GM19395 (cell line): ENCODE data around the gene FMOD.
A peak's percentile ranks its signal among the peaks of the same experiment; 100 is the strongest.

Experiments used
- ATAC-seq: cut with Tn5 transposase; IDR thresholded peaks from one replicate; pipeline ENCODE4 v1.9.1; 2021; ENCODE audit warnings: mild to moderate bottlenecking, moderate library complexity; ENCODE audit not compliant: unreplicated experiment

Gene FMOD

DNA sequence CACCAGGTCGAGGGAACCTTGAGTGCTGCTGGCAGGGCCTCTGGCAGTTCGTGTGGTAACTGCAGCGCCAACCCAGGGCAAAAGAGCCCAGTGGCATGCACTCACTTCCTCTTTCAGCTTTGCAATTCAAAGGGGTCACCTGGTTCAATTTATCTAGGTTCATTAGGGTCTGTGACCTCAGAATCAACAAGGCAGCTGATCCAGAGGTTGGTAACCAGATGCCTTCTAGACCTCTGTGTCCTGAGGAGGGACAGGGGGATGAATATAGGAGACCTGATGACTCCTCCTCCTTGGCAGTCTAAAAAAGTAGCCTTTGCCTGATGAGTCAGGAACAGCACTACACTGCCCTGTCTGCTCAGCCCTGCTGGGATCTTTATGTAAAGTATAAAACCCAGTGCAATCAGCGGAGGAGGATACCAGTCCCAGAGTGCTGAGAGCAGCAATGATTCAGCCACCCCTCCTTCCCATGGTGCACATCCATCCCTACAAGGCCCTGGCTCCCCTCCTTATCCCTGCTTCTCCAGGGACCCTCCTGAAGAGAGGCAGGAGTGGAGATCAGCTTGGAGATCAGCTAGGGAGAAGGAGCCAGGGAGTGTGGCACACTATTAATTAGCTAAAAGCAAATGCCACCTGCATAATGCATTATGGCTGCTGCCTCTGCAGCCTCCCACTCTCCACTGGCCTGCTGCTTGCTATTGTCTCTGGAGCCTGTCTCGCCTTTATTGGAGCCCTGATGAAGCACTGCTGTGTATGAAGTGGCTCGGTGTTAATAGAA, 11.2 kb upstream of the FMOD start:
- ATAC-seq, result no peak

- no peak for ATAC-seq
These were observed 9.7 kb upstream of the FMOD start for GRCh38 chr1:203360547-203361185.

GRCh38 chr1:203359010-203359571, 8.2 kb upstream of the FMOD start:
- ATAC-seq, result no peak

- ATAC-seq, result no peak
These were observed 3.3 kb upstream of the FMOD start for GRCh38 chr1:203354246-203354645.

DNA sequence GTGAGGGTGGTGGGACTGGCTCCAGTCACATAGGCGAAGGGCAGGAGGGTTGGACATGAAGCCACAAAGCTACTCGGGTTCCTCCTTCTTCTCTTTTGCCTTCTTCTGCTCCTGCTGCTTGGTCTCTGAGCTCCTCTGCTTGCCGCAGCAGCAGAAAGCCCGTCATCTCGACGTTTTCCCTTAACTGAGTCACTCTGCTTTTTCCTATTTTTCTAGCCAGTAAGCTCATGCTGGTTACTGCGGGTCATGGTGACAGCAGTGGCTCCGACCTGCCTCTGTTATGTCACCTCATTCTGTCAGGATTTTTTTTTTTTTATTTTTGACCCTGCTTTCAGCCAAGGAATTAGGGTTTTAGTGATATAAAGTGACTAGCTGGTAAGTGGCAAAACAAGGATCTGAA, 2.6 kb upstream of the FMOD start:
- ATAC-seq, result no peak

DNA sequence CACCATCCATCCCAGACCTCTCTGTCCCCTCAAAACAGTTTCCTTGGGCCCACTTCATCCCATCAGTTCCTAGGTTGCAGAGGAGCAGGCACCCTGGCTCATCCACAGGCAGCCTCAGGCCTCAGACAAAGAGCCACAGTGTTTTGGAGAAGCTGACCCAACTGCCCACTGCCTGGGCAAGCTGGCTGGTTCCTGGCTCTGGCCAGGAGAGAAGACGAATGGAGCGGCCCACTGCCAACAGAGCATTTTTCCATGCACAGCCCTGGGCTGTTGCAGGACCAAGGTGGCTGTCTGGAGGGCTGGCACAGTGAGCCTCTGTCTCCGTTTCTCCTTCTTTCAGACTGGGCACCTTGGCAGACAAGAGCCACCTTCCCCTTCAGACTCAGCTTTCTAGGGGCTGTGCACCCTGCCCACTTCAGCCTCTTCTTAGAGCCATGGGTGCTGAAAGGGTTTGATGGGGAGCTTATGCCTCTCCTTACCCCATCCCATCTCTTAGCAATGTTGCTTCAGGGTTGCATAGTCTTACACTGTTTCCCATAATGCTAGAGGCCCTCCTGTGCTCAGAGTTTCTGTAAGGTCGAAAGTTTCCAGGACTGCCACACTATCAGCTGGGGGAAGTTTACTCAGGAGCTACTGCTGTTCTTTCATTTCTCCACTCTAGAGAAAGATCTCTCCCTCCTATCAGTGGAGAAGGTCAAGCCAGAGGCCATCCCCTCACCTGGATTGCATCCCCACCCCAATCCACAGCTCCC, 973 bp downstream of the FMOD start:
- ATAC-seq, result no peak

DNA sequence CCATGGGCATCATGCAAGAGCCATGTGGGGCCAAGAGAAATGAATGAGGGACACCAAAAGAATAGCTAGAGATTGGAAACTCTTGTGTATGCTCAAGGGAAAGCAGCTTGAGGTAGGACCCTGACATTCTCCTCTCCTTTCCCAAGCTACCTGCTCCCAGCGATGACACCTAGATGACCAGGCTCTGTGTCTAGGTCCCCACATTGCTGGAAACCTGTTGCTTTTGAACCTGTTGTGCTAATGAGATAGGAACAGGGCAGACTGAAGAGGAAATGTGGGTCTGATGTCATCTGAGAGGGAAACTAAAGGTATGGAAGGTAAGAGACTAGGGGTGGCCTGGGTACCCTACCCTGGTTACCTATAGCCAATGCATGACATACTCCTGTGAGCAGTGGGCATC, 1.8 kb downstream of the FMOD start:
- no peak for ATAC-seq

GRCh38 chr1:203346769-203347102, 4.2 kb downstream of the FMOD start:
- ATAC-seq, result no peak

GRCh38 chr1:203346060-203346768, 4.7 kb downstream of the FMOD start:
- ATAC-seq, result no peak

- ATAC-seq, result no peak
These were observed 6.8 kb downstream of the FMOD start for GRCh38 chr1:203343956-203344754.

- no peak for ATAC-seq
These were observed 8.6 kb downstream of the FMOD start for GRCh38 chr1:203342192-203342940.

DNA sequence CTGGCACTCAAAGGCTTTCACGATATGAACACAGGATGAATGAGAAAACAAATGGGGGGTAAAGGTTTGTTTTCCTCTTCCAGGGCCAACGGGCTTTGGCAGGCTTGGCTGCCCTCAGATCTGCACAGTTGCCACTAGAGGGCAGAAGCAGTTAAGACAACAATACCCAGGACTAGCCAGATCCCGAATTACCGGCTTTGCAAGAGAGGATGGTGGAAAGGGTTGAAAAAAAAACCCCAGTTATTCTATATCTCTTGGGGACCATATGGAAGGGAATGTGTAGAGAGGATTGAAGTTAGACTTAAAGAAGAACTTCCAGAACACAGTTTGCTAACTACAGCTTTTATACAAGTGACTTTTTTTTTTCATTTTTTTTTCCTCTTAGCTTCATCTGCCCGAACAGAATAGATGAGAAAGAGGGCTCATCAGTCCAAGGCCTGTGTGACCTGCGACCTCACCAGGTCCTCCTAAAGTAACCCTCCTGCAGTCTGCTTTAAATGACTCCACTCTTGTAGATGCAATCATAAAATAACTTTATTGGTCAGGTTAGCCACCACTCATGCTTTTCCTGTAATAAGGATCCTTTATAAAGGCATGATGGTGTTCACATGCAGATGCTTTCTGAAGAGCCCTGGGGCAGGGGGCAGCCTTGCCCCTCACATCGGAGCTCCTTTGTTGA, 10.7 kb downstream of the FMOD start:
- ATAC-seq, result no peak

GRCh38 chr1:203338335-203339036, 12.4 kb downstream of the FMOD start:
- ATAC-seq, result no peak

- no peak for ATAC-seq
These were observed 14.8 kb downstream of the FMOD start for GRCh38 chr1:203336097-203336496.

GRCh38 chr1:203335503-203335902, 15.4 kb downstream of the FMOD start:
- ATAC-seq, result no peak

DNA sequence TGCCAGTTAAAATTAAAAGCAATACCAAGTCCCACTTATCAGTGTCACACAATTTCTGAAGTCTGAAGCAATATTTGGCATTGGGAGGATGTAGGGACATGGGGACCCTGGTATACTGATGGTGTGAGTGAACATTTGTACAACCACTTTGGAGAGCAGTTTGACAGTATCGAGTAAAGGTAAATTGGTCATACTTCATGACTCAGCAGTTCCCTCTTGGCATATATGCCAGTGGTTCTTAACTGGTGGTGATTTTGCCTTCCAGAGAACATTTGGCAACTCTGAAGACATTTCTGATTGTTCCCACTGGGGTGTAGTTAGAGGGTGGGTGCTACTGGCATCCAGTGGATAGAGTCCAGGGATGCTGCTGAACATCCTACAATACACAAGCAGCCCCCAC, 19.7 kb downstream of the FMOD start:
- ATAC-seq, result no peak

DNA sequence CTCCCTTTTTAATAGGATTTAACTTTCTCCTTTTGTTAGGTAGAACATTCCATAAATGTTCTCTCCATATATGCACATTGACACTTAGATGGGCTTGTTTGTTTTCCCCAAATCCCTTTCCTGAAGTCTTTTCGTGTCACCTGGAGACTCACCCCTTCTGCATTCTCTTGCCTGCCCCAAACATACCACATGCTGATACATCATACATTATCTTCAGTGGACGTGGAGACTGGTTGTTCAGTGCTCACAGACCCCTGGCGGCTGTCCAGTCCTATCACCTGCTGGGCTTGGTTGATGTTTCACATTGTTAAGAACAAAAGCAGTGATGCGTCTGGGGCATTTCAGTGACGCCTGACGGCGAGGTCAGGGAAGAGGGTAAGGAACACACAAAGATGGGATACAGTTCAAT, 22.2 kb downstream of the FMOD start:
- ATAC-seq, result no peak

DNA sequence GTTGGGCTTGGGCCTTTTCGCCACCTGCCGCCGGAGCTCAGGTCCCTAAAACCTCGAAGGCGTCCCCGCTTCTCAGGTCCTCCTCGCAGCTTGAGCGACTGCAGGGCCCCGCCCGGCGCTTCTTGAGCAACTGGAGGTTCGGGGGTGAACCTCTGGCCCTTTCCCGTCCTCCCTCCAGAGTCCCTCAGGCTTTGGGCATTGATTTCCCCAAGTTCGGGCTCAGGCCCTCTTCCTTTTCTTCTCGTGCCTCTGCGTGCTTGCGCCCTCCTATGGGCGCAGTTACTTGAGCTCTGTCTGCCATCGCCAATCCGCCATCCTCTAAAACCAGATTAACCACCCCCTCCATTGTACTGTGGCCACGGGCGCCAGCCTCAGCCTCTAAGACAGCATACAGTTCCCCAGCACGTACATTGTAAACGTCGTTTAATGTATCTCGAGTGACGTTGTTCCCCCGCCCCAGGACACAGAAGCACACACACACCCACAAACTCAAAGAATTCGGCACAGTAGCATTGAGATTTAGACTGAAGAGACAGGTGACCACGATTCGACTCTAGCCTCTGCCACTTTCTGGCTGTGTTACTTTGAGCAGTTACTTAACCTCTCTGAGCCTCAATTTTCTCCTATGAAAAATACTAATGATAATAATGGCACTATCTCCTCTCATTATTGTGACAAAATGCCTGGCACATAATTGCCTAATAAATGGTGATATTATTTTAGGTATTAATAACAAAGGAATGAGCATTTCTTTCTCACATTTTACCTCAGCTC, 23.1 kb downstream of the FMOD start:
- ATAC-seq, result peak; percentile 21
